SK-N-MC (cell line): ENCODE results near the gene CLIC5.

Experiments
- DNase-seq: peaks from one replicate; pipeline ENCODE4 v3.0.0-alpha.2; 2011; ENCODE audit warnings: low read depth, low spot score
- H3K27ac ChIP-seq: fragments of 200-600 bp; sonication (generic); 2 replicates; pipeline ENCODE4 v1.5.1; 2016; ENCODE audit warnings: mixed run types
- H3K36me3 ChIP-seq: fragments of 200-600 bp; sonication (generic); 2 replicates; pipeline ENCODE4 v1.6.1; 2017; ENCODE audit warnings: antibody characterized with exemption, low read length, mixed read lengths; ENCODE audit not compliant: insufficient read depth
- H3K4me3 ChIP-seq: fragments of 200-600 bp; sonication (generic); 2 replicates; pipeline ENCODE4 v1.5.1; 2016
- H3K9ac ChIP-seq: fragments of 200-600 bp; sonication (generic); 2 replicates; pipeline ENCODE4 v1.8.0; 2017; ENCODE audit warnings: mixed run types, mixed read lengths; ENCODE audit not compliant: insufficient read length
- H3K9me3 ChIP-seq: fragments of 200-600 bp; sonication (generic); 2 replicates; pipeline ENCODE4 v1.6.1; 2017; ENCODE audit warnings: low read depth, mild to moderate bottlenecking, antibody characterized with exemption, low read length, moderate library complexity, mixed read lengths
- EZH2 ChIP-seq: fragments of 200-600 bp; sonication (generic); IDR thresholded peaks from one replicate; pipeline ENCODE4 v1.6.1; 2017; ENCODE audit warnings: antibody characterized with exemption
- FOXP2 ChIP-seq: optimal IDR thresholded peaks from 2 replicates; pipeline ENCODE3; 2011; ENCODE audit warnings: mild to moderate bottlenecking, moderate library complexity; ENCODE audit not compliant: insufficient read depth; ENCODE audit errors: extremely low read length, control extremely low read depth
- POLR2AphosphoS5 ChIP-seq: IDR thresholded peaks from 2 replicates; pipeline ENCODE4 v1.6.1; 2012; ENCODE audit warnings: mild to moderate bottlenecking, low read depth, low read length, borderline replicate concordance

Gene CLIC5

GRCh38 chr6:45981046-45981445, 34.6 kb downstream of the CLIC5 start:
- no peak overlapping the region for H3K27ac ChIP-seq
- H3K9ac ChIP-seq: no peak overlapping the region
- DNase-seq: no peak
- no peaks in the 10 kb centered on the region for H3K36me3 ChIP-seq
- TF ChIP-seq EZH2: no peak
- TF ChIP-seq POLR2AphosphoS5: no peak
- TF ChIP-seq FOXP2: no peak
- H3K4me3 ChIP-seq: no peak overlapping the region
- no peaks in the 10 kb centered on the region for H3K9me3 ChIP-seq

GRCh38 chr6:45979311-45979710, 36.3 kb downstream of the CLIC5 start:
- Histone ChIP-seq H3K4me3 (no peak overlapping the region), H3K9me3 (no peaks in the 10 kb centered on the region), H3K27ac (no peak overlapping the region), H3K36me3 (no peaks in the 10 kb centered on the region), H3K9ac (no peak overlapping the region)
- TF ChIP-seq EZH2 (no peak), FOXP2 (no peak), POLR2AphosphoS5 (no peak)
- no peak for DNase-seq

GRCh38 chr6:45974596-45974995, 41.1 kb downstream of the CLIC5 start:
- no peak overlapping the region for H3K9ac ChIP-seq

DNA sequence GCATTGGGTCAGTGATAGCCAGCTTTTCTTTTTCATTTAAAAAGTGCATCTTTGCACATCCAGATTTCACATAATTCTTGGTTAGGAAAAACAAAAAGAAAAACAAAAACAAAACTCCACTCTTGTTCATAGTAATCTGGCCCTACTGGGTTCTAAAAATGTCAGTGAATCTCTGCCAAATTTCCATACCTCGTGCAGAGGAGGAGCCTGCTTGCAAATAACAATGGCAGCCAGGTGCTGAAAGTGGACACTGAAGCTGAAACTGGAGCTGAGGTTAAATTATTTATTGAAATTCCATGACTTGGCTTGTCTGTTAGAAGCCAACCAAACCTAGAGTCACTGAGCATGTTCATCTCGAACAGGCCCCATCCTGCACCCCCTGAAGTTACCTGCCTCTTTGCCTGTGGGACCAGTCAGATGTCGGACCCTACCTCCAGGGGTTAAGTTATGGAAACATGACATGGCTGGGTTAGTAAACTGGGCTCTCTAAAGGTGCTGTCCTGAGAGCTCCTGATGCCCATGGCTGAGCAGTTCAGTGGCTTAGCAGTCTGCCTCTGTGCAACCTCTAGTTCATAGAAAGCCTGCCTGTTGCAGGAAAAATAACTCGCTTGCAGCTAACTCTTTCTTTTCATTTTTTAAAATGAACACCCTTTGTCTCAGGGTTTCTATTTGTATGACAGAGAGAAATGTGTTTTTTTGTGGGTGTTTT, 42.7 kb downstream of the CLIC5 start:
- H3K27ac ChIP-seq: no peak overlapping the region
- H3K4me3 ChIP-seq: no peak overlapping the region
- H3K36me3 ChIP-seq: no peaks in the 10 kb centered on the region
- TF ChIP-seq POLR2AphosphoS5: no peak
- TF ChIP-seq FOXP2: no peak
- no peak for TF ChIP-seq EZH2
- H3K9ac ChIP-seq: no peak overlapping the region
- DNase-seq: no peak
- no peaks in the 10 kb centered on the region for H3K9me3 ChIP-seq

More at GRCh38 chr6:45974596-45974995, 41.1 kb downstream of the CLIC5 start:
- Histone ChIP-seq H3K9me3 (no peaks in the 10 kb centered on the region), H3K36me3 (no peaks in the 10 kb centered on the region), H3K4me3 (no peak overlapping the region), H3K27ac (no peak overlapping the region)
- no peak for TF ChIP-seq EZH2
- TF ChIP-seq FOXP2: no peak
- TF ChIP-seq POLR2AphosphoS5: no peak
- DNase-seq: no peak

- no peak for DNase-seq
- no peak overlapping the region for H3K27ac ChIP-seq
- TF ChIP-seq FOXP2 (no peak), POLR2AphosphoS5 (no peak), EZH2 (no peak)
- no peaks in the 10 kb centered on the region for H3K36me3 ChIP-seq
- H3K9ac ChIP-seq: no peak overlapping the region
- no peak overlapping the region for H3K4me3 ChIP-seq
- H3K9me3 ChIP-seq: no peaks in the 10 kb centered on the region
These were observed 44.4 kb downstream of the CLIC5 start for GRCh38 chr6:45971287-45971686.

DNA sequence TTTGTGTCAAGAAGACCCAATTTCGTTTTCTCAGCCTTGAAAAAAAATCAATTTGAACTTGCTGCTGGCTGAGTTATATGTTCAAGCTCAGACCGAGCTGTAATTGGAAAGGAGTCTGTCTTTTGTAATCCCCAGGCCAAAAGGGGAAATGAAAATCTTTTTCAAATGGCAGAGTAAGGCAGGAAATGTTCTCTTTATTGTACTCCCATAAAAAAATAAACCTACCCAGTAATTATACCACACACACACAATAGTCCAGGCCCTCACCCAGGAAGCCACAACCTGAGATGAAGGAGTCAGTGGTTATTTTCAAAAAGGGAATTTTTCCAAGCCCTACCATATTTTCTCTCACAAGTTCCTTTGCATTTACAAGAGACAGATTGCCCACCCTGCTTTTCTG, 45.3 kb downstream of the CLIC5 start:
- Histone ChIP-seq H3K9ac (no peak overlapping the region), H3K27ac (no peak overlapping the region), H3K9me3 (no peaks in the 10 kb centered on the region), H3K36me3 (no peaks in the 10 kb centered on the region), H3K4me3 (no peak overlapping the region)
- no peak for DNase-seq
- TF ChIP-seq FOXP2 (no peak), POLR2AphosphoS5 (no peak), EZH2 (no peak)

DNA sequence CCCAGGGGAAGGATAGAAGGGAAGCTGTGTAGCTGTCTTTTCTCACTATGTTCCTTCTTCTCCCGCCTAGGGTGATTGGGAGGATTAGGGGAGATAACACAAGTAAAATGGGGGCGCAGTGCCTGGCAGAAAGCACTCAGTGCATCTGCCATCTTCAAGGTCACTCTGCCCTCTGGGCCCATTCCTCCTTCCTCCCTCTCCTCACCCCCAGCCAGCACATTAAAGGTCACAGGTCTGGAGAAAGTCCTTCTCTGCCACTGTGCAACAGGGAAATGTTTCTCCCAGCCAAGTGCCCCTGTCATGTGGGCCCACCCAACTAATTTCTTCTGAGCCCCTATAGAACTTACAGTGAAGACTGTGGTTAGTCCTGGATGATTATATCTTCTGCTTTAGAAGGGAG, 45.8 kb downstream of the CLIC5 start:
- Histone ChIP-seq H3K27ac (no peak overlapping the region), H3K9ac (no peak overlapping the region), H3K36me3 (no peaks in the 10 kb centered on the region), H3K4me3 (no peak overlapping the region), H3K9me3 (no peaks in the 10 kb centered on the region)
- no peak for DNase-seq
- TF ChIP-seq EZH2 (no peak), POLR2AphosphoS5 (no peak), FOXP2 (no peak)

GRCh38 chr6:45969026-45969425, 46.6 kb downstream of the CLIC5 start:
- Histone ChIP-seq H3K4me3 (no peak overlapping the region), H3K9ac (no peak overlapping the region)

DNA sequence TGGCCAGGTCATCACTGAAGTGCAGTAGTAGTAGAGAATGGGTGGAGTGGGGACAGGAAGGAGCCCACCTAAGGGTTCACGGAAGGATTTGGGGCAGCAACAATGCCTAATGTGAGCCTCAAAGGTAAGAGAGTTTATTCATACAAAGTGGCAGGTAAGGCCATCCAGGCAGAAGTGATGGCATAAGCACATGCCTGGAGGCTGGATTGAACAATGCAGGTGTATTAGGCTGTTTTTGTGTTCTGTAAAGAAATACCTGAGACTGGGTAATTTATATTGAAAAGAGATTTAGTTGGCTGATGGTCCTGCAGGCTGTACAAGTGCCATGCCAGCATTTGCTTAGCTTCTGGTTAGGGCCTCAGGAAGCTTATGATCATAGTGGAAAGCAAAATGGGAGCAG, 48.3 kb downstream of the CLIC5 start:
- Histone ChIP-seq H3K36me3 (no peaks in the 10 kb centered on the region), H3K9ac (no peak overlapping the region)
- TF ChIP-seq POLR2AphosphoS5: no peak

More at GRCh38 chr6:45969026-45969425, 46.6 kb downstream of the CLIC5 start:
- DNase-seq: no peak
- TF ChIP-seq FOXP2 (no peak), EZH2 (no peak), POLR2AphosphoS5 (no peak)
- H3K36me3 ChIP-seq: no peaks in the 10 kb centered on the region
- no peak overlapping the region for H3K27ac ChIP-seq
- H3K9me3 ChIP-seq: no peaks in the 10 kb centered on the region

DNA sequence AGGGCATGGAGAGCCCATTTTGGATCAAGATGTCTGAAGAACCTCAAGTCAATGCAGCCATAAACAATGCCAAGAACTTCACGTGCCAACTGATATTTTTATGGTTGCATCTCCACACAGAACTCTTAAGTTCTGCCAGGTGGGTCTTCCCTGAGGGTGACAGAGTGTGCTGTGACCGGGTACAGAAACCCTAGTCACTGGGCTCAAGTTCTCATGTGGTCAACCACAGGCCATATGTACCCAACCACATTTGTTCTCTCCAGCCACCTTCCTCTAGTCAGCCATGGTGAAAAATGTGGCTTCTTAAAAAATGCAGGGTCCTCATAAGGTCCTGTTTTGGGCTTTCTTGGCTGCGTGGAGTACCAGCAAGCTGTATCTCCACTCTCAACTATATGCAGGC, 48.9 kb downstream of the CLIC5 start:
- no peak for DNase-seq
- H3K27ac ChIP-seq: no peak overlapping the region
- no peaks in the 10 kb centered on the region for H3K36me3 ChIP-seq
- H3K4me3 ChIP-seq: no peak overlapping the region
- TF ChIP-seq FOXP2: no peak
- TF ChIP-seq POLR2AphosphoS5: no peak
- TF ChIP-seq EZH2: no peak
- no peak overlapping the region for H3K9ac ChIP-seq
- no peaks in the 10 kb centered on the region for H3K9me3 ChIP-seq

More for the DNA sequence above, 48.3 kb downstream of the CLIC5 start:
- Histone ChIP-seq H3K4me3 (no peak overlapping the region), H3K27ac (no peak overlapping the region), H3K9me3 (no peaks in the 10 kb centered on the region)
- no peak for DNase-seq
